Fibroblast of villous mesenchyme (primary cell): Measurements from ENCODE around the gene NKTR. TPM values are rescaled to one million over a fixed set of nuclear protein-coding genes. Genes with fewer than 3 reads are reported as not detected.

Experiments used
- DNase-seq: peaks from one replicate; pipeline ENCODE4 v3.0.0-alpha.2; 2010; ENCODE audit warnings: low read depth
- H3K4me3 ChIP-seq: 2 replicates; pipeline ENCODE4 v1.5.1; 2011; ENCODE audit warnings: low read depth, mild to moderate bottlenecking, low read length
- CTCF ChIP-seq: IDR thresholded peaks from 2 replicates; pipeline ENCODE4 v1.5.1; 2012; ENCODE audit warnings: low read depth, mild to moderate bottlenecking, low read length; ENCODE audit not compliant: insufficient read depth
- total RNA-seq: library from RNA; depleted of rRNA; stranded (reverse); fragments of >200 nt; gene quantifications from 2 replicates; pipeline ENCODE4 v1.2.3, GENCODE V29; 2012

Gene NKTR
- total RNA-seq, 1 donor, result 82.9 TPM

GRCh38 chr3:42692667-42693529 lies 92.4 kb downstream of the NKTR start:
- no peak for TF ChIP-seq CTCF
- DNase-seq, result no peak
- no peak overlapping the region for H3K4me3 ChIP-seq

GRCh38 chr3:42693530-42693930 lies 93.0 kb downstream of the NKTR start:
- no peak for TF ChIP-seq CTCF
- no peak for DNase-seq
- no peak overlapping the region for H3K4me3 ChIP-seq

GRCh38 chr3:42694366-42694765 lies 93.9 kb downstream of the NKTR start:
- no peak for TF ChIP-seq CTCF
- DNase-seq, result no peak
- H3K4me3 ChIP-seq, result no peak overlapping the region

GRCh38 chr3:42696356-42697288 lies 96.1 kb downstream of the NKTR start:
- DNase-seq, result no peak
- H3K4me3 ChIP-seq, result no peak overlapping the region
- TF ChIP-seq CTCF, result no peak

- DNase-seq, result no peak
- TF ChIP-seq CTCF, result no peak
- no peak overlapping the region for H3K4me3 ChIP-seq
Observed at GRCh38 chr3:42697289-42698051, 97.0 kb downstream of the NKTR start.

Other genes with a start within 250 kb of the NKTR start
- gene LYZL4, start 190.1 kb upstream of the NKTR start, total RNA-seq, result not detected in 2 replicates
- gene VIPR1, start 98.0 kb upstream of the NKTR start, total RNA-seq, result 0.32 TPM in 1 of 2 replicates, not detected in the other
- 69.3 and 78.6 TPM in 2 replicates for gene SEC22C, start 18.7 kb upstream of the NKTR start, total RNA-seq
- 10.3 and 24.6 TPM in 2 replicates for gene SS18L2, start 9.8 kb upstream of the NKTR start, total RNA-seq
- 25.4 and 25.9 TPM in 2 replicates for gene ZBTB47, start 53.0 kb downstream of the NKTR start, total RNA-seq
- not detected in 2 replicates for gene KLHL40, start 84.9 kb downstream of the NKTR start, total RNA-seq
- not detected in 2 replicates for gene HHATL, start 102.1 kb downstream of the NKTR start, total RNA-seq
- gene CCDC13, start 172.6 kb downstream of the NKTR start, total RNA-seq, result 0.43 and 0.64 TPM in 2 replicates
- 130 and 184 TPM in 2 replicates for gene HIGD1A, start 203.8 kb downstream of the NKTR start, total RNA-seq
- gene ACKR2, start 208.8 kb downstream of the NKTR start, total RNA-seq, result under 0.01 TPM in 1 of 2 replicates, not detected in the other